Measurements from ENCODE around the gene VSTM2B. TPM values are rescaled to one million over a fixed set of nuclear protein-coding genes. Genes with fewer than 3 reads are reported as not detected.

The VSTM2B gene
- total RNA-seq, 1 experiment from 2014 or later = not detected

DNA sequence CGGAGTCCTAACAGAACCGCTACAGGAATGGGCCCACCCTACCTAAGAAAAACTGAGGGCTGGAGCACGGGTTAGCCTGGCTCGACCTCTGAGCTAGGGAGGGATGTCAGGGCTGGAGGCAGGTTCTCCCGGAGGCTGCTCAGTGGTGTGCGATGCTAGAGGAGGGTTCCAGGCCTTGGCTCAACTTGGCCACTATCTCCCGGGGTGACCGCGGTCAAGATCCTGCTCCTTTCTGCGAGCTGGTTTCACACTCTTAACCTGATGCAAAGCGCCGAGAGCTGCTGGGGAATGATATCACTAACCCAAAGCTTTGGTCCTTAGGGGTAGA, 80.6 kb downstream of the VSTM2B start:
- Histone ChIP-seq H3K4me3 (ENCODE audit: low read depth, low read length) (peak overlapping the region; percentile 92), H3K4me1 (no peaks in the 10 kb centered on the region), H3K36me3 (ENCODE audit: control insufficient read depth, insufficient read depth, low read length) (peaks cover 4% of the 10 kb centered on the region), H3K27me3 (replicated peaks; ENCODE audit: control insufficient read depth, insufficient read depth, low read length) (no peaks in the 10 kb centered on the region), H3K9me3 (no peaks in the 10 kb centered on the region)
- Mint-ChIP-seq H3K4me3 (ENCODE audit: unreplicated experiment) (peak overlapping the region; percentile 99), H3K27ac (ENCODE audit: unreplicated experiment) (peak overlapping the region; percentile 100), H3K4me1 (ENCODE audit: low read depth, unreplicated experiment) (no peaks in the 10 kb centered on the region), H3K27me3 (ENCODE audit: insufficient read depth, unreplicated experiment) (no peaks in the 10 kb centered on the region), H3K9me3 (ENCODE audit: unreplicated experiment) (no peaks in the 10 kb centered on the region), H3K36me3 (ENCODE audit: insufficient read depth, unreplicated experiment) (peaks cover 16% of the 10 kb centered on the region)
- intact Hi-C loops (cut with micrococcal nuclease; ENCODE audit: unreplicated experiment) = loop anchor here (1.0 to 5.0 kb wide), 2 partner anchors 110 to 336 kb away; partner anchors contain the start of gene URI1
- TSS peak; percentile 64 for BruUV-seq (replicated peaks)
- no peak for DNase-seq
- ChIA-PET CTCF (interaction anchor here (0.6 to 2.7 kb wide), 4 partner anchors 59 to 244 kb away, joined by 3 to 24 read pairs (median 4); partner anchors contain the start of gene PLEKHF1), POLR2A (interaction anchor here (0.6 to 1.8 kb wide), 8 partner anchors 17 to 336 kb away, joined by 3 to 15 read pairs (median 6); partner anchors contain the start of genes C19orf12, PLEKHF1 and URI1)
- TF ChIP-seq, protein P1, sequence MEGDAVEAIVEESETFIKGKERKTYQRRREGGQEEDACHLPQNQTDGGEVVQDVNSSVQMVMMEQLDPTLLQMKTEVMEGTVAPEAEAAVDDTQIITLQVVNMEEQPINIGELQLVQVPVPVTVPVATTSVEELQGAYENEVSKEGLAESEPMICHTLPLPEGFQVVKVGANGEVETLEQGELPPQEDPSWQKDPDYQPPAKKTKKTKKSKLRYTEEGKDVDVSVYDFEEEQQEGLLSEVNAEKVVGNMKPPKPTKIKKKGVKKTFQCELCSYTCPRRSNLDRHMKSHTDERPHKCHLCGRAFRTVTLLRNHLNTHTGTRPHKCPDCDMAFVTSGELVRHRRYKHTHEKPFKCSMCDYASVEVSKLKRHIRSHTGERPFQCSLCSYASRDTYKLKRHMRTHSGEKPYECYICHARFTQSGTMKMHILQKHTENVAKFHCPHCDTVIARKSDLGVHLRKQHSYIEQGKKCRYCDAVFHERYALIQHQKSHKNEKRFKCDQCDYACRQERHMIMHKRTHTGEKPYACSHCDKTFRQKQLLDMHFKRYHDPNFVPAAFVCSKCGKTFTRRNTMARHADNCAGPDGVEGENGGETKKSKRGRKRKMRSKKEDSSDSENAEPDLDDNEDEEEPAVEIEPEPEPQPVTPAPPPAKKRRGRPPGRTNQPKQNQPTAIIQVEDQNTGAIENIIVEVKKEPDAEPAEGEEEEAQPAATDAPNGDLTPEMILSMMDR (IDR thresholded peaks at IDR 0.05; ENCODE audit: insufficient read depth in 1 of 2, low read depth in 1 of 2, low read length in 1 of 2, severe bottlenecking in 1 of 2, unreplicated experiment in 1 of 2) = no peak

DNA sequence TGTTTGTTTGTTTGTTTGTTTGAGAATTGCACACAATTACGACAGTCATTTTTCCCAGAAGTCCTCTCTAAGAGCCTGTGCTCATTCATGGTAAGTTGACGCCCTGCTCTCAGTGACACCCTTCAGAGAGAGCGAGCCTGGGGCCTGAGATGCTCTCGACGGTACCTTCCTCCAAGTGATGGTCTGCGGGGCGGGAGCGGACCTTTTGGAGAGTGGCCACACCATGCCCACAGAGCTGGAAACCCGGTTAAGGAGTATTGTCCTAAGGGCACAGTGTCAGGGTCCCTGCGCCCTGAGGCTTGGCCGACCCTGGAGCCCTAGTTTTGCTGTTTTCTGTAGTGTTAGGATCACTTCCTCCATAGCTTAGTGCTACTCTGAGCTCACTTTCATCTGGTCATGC, 83.8 kb downstream of the VSTM2B start:
- Histone ChIP-seq H3K4me1 (no peaks in the 10 kb centered on the region), H3K4me3 (ENCODE audit: low read depth, low read length) (no peak overlapping the region), H3K27me3 (replicated peaks; ENCODE audit: control insufficient read depth, insufficient read depth, low read length) (no peaks in the 10 kb centered on the region), H3K36me3 (ENCODE audit: control insufficient read depth, insufficient read depth, low read length) (peaks cover 9% of the 10 kb centered on the region), H3K9me3 (no peaks in the 10 kb centered on the region)
- Mint-ChIP-seq H3K4me1 (ENCODE audit: low read depth, unreplicated experiment) (no peaks in the 10 kb centered on the region), H3K27ac (ENCODE audit: unreplicated experiment) (no peak overlapping the region), H3K36me3 (ENCODE audit: insufficient read depth, unreplicated experiment) (peaks cover 32% of the 10 kb centered on the region), H3K4me3 (ENCODE audit: unreplicated experiment) (no peak overlapping the region), H3K27me3 (ENCODE audit: insufficient read depth, unreplicated experiment) (no peaks in the 10 kb centered on the region), H3K9me3 (ENCODE audit: unreplicated experiment) (no peaks in the 10 kb centered on the region)
- ChIA-PET POLR2A (no interaction called here), CTCF (interaction anchor here (0.6 to 3.2 kb wide), 4 partner anchors 107 to 1193 kb away, joined by 4 to 28 read pairs (median 6); no protein-coding TSS in a partner anchor)
- no peak for DNase-seq
- BruUV-seq (replicated peaks) = no TSS peak
- intact Hi-C loops (cut with micrococcal nuclease; ENCODE audit: unreplicated experiment) = loop anchor here (1.0 to 5.0 kb wide), 4 partner anchors 53 to 333 kb away; partner anchors contain the start of gene URI1
- TF ChIP-seq, protein P1 (IDR thresholded peaks at IDR 0.05; ENCODE audit: insufficient read depth in 1 of 2, low read depth in 1 of 2, low read length in 1 of 2, severe bottlenecking in 1 of 2, unreplicated experiment in 1 of 2) = no peak

DNA sequence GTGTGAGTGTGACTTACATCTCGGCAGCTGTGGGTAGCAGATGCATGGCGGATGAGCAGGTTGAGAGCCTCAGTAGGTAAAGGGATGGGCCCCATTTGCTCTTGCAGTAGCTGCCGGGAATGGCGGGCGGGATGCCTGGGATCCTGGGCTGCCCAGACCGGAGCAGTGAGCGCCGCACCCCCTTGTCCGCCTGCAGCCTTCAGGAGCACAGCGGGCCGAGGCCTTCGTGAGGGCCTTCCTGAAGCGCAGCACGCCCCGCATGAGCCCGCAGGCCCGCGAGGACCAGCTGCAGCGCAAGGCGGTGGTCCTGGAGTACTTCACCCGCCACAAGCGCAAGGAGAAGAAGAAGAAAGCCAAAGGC, 84.4 kb downstream of the VSTM2B start:
- no peaks in the 10 kb centered on the region for H3K9me3 ChIP-seq
- TF ChIP-seq, protein P1 (IDR thresholded peaks at IDR 0.05; ENCODE audit: insufficient read depth in 1 of 2, low read depth in 1 of 2, low read length in 1 of 2, severe bottlenecking in 1 of 2, unreplicated experiment in 1 of 2) = no peak
- no peaks in the 10 kb centered on the region for H3K9me3 Mint-ChIP-seq (ENCODE audit: unreplicated experiment)
- H3K27me3 Mint-ChIP-seq (ENCODE audit: insufficient read depth, unreplicated experiment) = no peaks in the 10 kb centered on the region
- no peaks in the 10 kb centered on the region for H3K4me1 ChIP-seq
- H3K27me3 ChIP-seq (replicated peaks; ENCODE audit: control insufficient read depth, insufficient read depth, low read length) = no peaks in the 10 kb centered on the region
- no TSS peak for BruUV-seq (replicated peaks)
- intact Hi-C loops (cut with micrococcal nuclease; ENCODE audit: unreplicated experiment) = loop anchor here (1.0 to 2.0 kb wide), 3 partner anchors 53 to 106 kb away; no protein-coding TSS in a partner anchor
- POLR2A ChIA-PET = no interaction called here
- peaks cover 33% of the 10 kb centered on the region for H3K36me3 Mint-ChIP-seq (ENCODE audit: insufficient read depth, unreplicated experiment)
- no peak overlapping the region for H3K4me3 Mint-ChIP-seq (ENCODE audit: unreplicated experiment)
- DNase-seq = no peak
- H3K4me3 ChIP-seq (ENCODE audit: low read depth, low read length) = no peak overlapping the region
- CTCF ChIA-PET = interaction anchor here (0.6 to 3.2 kb wide), 7 partner anchors 10 to 234 kb away, joined by 3 to 28 read pairs (median 4); no protein-coding TSS in a partner anchor
- H3K4me1 Mint-ChIP-seq (ENCODE audit: low read depth, unreplicated experiment) = no peaks in the 10 kb centered on the region
- peaks cover 9% of the 10 kb centered on the region for H3K36me3 ChIP-seq (ENCODE audit: control insufficient read depth, insufficient read depth, low read length)
- no peak overlapping the region for H3K27ac Mint-ChIP-seq (ENCODE audit: unreplicated experiment)

Data from Caco-2 (cell line).